Measurements from ENCODE around the gene DCDC2C.

- no peak for TF ChIP-seq EZH2 (IDR thresholded peaks at IDR 0.05; ENCODE audit: borderline replicate concordance, low read length)
- no peak for TF ChIP-seq CTCF (IDR thresholded peaks at IDR 0.05; ENCODE audit: low read length)
These were observed 33.0 kb upstream of the DCDC2C start for GRCh38 chr2:3670376-3670775.
